ENCODE results near the gene GRAMD1B.

- TF ChIP-seq CTCF (IDR thresholded peaks at IDR 0.05 in 4 of 5, conservative IDR thresholded peaks at IDR 0.05 in 1 of 5), result no peak
- TF ChIP-seq POLR2A (IDR thresholded peaks at IDR 0.05), result no peak
These were observed 120.2 kb downstream of the GRAMD1B start for GRCh38 chr11:123549926-123550917.

Data from gastrocnemius medialis (tissue), 4 donors.